RPMI8226 (cell line): Measurements from ENCODE around the gene GALNS.

ENCODE experiments used
- DNase-seq: peaks from one replicate; pipeline ENCODE4 v3.0.0-alpha.2; 2015

Gene GALNS

DNA sequence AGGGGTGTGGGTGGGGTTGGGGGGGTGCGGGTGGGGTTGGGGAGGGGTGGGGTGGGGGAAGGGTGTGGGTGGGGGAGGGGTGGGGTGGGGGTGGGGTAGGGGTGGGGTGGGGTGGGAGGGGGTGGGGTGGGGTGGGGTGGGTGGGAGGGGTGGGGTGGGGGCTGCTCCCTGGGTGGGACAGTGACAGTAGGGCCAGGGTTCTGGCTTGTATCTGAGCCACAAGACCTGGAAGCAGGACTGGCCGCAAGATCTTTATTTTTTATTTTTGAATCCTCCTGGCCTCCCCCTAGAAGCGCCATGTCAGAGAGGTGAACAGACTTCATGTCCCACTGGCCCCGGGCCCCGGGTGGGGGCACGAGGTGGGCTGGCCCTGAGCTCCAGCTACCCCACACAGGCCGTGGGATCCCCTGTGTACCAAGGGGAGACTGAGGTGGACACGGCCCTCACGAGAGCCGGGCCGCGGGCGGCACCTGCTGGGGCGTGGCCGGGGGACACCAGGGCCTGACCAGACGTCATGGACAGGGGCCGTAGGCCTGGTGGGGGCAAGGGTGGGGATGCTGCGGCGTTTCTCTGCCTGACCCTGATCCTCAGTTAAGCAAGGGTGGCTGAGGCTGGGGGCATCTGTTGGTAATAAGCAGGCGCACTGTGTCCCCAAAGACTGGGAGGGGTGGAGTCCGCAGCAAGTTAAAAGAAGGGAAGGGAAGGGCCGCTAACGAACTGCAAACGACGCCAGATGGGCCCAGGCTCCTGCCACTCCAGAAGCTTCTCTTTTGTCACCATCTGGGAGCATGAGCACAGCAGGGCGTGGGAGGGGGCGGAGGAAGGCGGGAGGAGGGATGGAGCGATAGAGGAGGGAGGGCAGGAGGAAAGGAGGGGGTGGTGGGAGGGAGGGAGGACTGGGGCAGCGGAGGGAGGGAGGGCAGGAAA lies 32.0 kb upstream of the GALNS start:
- no peak for DNase-seq

DNA sequence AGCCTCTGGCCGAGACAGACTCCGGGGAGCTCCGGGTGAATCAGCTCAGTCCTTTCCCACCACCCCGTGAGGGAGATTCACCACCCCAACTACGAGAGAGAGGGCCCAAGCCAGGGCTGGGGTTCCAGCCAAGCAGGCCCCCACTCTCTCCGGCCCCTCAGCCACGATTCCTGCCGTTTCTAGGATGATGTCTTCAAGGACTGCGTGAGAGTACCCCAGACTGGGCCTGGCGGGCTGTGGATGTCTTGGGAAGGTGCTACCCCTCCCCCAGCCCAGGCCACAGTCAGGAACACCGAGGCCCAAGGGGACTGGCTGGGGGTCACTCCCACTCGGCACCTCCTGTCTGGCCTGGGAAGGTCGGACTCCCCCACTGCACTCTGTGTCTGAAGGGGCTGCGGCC lies 31.3 kb upstream of the GALNS start:
- no peak for DNase-seq

DNA sequence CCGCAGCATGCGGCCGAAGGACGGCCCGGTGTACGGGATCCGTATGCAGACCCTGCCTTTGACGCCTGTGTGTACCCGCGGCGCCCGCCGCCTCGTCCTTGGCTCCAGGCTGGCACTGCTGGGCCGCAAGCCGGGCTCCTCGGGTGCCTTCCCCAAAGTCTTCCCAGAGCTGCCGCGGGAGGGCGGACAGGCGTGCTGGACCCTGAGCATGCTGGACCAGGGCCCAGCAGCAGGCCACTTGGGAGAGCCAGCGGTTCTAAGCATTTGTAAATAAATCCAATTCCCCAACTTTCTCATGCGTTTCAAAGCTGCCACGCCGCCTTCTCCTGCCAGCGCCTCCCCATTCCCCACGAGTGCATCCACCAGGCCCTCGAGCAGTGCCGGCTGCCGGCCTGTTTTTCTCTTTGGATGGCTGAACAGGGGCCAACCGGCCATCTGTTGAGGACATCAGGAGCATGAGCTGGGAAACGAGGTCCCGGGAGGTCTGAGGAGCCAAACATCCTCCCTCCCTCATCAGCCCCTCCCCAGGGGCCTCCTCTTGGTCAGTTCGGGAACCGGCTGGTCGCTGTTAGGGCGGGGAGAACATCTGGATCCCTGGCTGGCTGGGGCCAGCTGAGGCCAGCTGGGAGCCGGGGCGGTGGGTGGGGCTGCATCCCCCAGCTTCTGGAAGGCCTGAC lies 30.2 kb upstream of the GALNS start:
- DNase-seq, result no peak

DNA sequence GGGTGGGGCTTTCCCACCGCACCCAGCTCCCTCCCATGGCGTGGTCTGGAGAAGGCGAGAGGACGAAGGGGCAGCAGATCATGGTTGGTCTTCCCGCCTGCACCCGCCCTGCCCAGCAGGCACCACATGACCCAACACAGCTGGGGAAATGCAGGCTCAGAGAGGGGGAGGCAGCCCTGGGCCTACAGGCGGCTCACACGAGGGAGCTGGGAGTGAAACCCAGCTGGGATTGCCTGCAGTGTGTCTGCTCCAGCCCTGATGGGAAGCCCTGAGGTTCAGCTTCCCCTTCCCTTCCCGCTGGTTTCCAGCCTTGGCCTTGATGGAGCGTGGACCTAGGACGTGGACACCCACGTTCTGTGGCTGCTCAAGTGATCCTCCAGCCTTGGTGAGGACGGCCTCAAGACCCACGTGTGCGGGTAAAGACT lies 29.7 kb upstream of the GALNS start:
- DNase-seq, result no peak

DNA sequence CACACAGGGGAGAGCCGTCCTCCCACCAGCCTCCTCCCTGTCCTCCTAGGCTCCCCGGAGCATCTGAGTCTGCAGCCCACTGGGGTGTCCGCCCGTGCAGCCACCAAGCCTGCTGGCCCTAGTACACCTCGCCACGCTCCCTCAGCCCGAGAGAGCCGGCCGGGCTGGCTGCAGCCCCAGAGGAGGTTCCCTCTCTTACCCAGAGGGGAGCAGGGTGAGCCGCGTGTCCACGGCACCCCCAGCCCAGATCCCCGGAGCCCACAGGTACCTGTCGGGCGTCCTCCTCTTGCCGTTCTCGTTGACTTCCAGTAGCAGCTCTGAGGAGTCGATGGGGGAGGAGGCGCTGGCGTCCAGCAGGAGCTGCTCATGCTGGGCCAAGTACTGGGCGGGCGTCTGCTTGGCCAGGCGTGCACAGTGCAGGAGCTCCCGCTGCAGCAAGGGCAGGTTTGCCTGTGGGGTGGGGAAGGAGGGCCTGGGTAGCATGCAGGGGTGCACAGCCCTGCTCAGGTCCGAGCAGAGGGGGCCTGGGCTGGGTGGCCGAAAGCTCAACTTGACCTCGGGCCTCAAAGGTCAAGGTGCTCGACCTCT lies 29.0 kb upstream of the GALNS start:
- no peak for DNase-seq

DNA sequence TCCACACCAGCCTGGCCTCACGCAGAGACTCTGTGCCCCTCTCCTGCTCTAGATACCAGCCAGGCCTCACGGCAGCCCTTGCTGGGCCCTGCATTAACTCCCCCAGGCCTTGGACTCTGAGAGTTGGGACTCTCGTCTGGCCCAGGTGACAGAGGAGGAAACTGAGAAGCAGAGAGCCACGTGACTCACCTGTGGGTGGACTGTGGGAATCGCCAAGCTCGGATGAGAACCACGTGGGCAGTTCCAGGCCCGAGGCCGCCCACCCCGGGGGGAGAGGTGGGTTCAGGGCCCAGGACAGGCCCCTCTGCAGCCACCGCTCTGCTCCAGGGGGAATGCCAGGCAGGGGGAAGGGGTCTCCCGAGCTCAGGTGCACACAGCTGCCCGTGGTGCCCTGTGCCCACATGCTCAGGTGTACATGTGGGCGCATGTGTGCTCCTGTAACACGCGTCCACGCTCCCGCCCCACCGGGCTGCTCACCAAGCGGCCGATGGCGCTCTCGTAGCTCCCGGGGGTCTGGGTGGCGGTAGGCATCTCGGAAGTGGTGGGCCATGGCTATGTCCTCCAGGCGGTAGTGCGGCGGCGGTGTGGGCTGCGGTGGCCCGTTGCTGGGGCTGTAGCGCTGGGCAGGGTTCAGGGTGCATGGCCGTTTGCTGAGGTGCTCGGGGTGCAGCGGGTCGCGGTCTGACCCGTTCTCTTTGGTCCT lies 28.0 kb upstream of the GALNS start:
- no peak for DNase-seq

DNA sequence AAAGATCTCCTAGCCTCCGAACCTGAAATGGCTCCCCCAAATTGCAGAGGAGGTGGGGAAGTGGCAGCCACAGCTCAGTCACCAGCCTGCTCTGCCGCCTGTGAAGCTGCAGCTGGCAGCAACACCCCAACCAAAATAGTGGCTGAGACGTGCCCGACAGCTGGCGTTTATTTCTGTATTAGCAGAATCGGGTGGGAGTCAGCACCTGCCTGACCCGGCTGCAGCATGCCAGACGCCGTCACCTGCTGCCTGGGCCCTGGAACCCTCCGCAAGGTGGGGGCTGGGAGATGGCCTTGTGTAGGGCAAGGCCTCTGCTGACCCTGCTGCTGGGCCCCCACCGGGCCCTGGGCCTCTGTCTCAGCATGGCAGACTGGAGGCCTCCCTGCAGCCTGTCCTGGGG lies 27.2 kb upstream of the GALNS start:
- DNase-seq, result no peak

DNA sequence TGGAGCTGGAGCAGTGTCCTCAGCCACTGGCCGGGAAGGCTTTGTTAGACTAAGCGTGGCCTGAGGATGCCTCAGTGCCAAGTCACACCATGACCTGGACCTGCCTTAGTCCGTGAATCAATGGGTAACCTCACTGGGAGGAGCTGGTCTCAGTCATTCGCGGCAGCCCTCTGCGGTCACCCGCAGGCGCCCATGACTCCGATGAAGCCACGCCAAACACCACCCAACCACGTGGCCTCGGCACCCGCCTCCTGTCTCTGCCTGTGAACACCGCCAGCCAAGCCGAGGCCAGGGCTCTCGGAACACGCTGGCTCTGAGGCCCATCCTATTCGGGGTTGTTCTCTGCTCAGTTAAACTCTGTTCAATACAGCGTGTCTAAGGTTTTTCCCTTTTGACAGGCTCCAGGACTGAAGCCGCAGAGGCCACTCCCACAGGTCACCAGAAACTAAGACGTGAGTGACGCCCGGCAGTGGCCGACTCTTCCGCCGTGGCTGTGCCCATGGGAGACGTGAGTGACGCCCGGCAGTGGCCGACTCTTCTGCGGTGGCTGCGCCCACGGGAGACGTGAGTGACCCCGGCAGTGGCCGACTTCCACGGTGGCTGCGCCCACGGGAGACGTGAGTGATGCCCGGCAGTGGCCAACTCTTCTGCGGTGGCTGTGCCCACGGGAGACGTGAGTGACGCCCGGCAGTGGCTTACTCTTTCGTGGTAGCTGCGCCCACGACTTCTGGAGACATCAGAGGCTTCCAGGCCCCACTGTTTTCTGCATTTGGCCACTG lies 26.6 kb upstream of the GALNS start:
- no peak for DNase-seq

DNA sequence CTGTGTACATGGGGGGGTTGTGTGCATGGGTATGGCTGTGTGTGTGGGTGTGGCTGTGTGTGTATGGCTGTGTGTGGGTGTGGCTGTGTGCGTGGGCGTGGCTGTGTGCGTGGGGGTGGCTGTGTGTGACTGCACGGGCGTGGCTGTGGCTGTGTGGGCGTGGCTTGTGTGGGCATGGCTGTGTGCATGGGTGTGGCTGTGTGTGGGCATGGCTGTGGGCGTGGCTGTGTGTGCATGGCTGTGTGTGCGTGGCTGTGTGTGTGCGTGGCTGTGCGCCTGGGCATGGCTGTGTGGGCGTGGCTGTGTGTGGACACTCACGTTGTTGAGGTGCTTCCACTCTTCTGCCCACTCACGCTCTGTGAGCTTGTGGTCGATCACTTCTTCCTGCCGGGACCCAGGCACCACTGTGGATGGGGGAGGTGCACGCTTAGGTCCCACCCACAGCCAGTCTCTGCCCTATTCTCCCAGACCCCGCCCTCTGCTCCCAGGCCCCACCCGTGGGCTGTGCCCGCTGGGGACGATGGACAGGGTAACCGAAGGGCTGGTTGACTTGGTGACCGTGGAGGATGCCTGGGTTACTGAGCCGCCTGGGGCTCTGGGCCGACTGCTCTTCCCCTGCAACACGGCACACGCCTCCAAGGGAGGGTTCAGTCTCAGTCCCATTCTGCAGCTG lies 25.7 kb upstream of the GALNS start:
- peak; percentile 6 for DNase-seq

DNA sequence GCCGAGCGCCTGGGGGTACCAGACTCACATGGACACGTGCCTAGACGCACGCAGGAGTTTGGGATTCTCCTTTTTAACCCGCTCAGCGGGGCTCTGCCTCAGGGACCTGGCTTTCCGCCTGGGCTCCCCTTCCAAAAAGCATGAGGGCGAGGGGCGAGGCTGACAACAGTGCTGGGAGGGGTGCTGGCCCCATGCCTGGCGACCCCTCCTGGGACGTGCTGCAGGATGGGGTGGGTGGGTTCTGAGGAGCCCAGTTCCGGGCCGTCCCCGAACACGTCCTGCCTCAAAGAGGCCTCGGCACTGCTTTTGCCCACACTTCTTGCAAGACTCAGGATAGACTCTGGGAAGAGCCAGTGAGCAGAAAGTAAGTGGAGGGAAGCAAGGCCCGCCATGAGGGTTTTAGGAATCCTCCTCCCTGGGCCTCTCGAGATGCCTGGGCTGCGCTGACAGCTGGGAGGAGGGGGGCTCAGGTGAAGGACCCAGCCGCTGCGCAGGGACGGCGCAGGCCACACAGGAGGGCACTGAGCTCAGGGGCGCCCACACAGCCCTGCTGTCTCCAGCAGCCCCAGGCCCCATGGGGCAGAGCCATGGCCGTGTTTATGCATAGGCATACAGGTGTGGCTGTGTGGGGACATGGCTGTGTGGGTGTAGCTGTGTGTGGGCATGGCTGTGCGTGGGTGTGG lies 25.1 kb upstream of the GALNS start:
- DNase-seq, result no peak

DNA sequence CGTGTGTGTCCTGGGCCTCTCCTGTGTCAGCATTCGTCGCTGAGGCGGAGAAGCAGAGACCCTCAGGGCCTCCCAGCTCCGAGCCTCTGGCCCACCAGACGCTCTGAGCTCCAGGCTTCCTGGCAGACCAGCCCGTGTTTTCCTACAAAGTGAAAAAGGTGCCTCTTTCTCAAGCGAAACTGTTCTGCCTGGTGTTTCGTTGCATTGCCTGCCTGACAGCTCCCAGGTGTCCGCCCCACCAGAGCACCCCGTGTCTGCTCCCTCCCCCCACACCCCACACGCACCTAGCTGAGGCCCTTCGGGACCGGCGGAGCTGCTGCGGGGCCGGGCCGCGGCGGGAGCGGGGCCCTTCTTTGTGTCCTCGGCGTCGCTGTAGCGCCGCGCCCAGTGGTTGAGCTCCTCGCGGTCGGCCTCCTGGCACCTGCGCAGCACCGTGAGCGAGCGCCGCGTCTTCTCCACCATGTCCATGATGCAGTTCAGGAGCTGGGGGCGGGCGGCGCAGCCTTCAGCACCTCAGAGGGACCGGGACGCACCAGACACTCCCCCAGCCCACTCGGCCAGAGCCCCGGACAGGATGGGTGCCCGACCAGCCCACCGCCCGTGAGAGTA lies 24.4 kb upstream of the GALNS start:
- DNase-seq, result no peak

DNA sequence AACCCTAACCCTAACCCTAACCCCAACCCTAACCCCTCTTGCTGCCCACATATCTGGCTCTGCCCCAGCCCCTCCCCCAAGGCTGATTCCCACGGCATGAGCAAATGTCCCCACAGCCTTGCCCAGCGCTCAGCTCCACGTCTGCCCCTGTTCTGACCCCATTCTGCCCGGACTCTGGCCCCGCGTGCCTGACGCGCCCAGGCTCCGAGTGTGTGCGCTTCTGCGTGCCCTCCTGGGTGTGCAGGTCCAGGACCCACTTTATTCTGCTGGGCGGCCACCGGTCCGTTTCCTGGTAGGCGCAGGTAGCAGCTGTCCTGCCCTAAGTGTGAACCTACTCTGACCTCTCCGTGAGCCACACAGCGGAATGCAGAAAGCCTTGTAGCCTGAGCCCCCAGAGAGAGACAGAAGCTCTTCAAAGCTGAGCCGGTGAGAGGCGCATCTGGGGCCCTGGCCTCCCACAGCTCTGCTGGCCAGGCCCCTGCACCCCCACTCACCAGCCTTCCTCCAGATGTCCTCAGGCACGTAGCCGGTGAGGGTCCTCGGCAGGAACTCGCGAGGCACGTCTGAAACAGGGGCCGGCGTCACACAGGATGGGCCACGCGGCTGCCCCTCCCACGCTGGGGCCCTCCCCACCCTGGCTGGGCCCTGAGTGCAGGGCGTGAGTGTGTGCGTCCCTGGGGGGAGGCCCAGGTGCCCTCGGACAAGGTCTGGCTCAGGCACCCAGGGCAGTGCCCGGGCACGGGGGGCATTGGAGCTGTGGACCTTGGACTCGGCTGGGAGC lies 23.7 kb upstream of the GALNS start:
- DNase-seq, result no peak

DNA sequence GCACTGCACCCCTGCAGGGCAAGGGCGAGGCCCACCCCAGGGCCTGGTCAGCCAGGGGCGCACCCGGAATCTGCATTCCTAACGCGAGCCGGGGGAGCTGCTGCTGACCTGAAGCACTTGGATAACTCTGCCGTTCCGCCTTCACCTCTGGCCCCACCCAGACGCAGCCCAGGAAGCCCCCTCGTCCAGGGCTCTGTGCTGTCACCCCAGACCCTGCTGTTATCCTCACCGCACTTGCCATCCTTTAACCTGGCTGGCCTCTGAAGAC lies 23.0 kb upstream of the GALNS start:
- no peak for DNase-seq

DNA sequence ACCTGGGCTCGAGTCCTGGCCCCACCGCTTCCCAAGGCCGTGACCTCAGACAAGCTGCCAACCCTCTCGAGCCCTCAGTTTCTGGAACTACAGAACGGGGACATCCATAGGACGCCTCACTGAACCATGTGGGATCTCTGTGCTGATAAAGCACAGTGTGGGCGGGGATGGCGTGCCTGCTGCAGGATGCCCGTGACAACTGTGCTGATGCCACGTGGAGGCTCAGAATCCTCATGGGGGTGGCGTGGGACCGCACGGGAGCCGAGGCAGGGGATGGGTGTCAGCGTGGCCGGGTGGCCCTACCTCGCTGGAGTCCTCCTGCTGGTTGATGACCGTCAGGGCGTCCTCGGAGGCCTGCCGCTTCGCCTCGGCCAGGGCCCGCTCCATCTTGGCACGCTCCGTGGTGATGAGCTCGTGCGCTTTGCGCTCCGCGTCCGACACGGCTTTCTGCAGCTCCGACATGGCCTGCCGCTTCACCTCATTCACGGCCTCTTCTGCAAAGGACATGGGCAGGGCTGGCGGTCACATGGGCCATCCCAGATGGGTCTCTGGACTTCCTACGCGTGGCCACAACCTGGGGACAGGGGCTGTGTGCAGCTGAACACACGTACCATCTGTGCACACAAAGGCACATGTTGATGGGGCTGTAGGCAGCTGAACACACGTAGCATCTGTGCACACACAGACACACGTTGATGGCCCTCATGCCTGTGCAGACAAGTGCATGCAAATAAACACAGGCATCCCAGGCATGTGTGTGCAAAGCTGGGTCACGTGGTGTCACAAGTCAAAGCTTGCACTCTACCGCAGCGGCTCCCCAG lies 22.4 kb upstream of the GALNS start:
- no peak for DNase-seq

DNA sequence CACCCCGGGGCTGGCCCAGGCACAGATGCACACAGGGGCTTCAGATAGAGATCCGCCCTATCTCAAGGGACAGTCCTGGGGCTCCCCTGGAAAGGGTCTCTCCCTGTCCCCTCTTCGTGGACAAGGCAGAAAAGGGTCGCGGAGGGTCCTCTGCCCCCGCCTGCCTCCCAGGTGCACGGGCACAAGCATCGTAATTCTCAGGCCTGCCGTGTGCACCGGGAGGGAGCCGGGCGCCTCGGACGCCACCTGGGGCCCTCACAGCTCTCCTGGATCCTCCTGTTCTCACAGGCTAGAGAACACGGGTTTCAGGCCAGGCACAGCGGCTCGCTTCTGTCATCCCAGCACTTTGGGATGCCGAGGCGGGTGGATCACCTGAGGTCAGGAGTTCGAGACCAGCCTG lies 21.6 kb upstream of the GALNS start:
- no peak for DNase-seq

DNA sequence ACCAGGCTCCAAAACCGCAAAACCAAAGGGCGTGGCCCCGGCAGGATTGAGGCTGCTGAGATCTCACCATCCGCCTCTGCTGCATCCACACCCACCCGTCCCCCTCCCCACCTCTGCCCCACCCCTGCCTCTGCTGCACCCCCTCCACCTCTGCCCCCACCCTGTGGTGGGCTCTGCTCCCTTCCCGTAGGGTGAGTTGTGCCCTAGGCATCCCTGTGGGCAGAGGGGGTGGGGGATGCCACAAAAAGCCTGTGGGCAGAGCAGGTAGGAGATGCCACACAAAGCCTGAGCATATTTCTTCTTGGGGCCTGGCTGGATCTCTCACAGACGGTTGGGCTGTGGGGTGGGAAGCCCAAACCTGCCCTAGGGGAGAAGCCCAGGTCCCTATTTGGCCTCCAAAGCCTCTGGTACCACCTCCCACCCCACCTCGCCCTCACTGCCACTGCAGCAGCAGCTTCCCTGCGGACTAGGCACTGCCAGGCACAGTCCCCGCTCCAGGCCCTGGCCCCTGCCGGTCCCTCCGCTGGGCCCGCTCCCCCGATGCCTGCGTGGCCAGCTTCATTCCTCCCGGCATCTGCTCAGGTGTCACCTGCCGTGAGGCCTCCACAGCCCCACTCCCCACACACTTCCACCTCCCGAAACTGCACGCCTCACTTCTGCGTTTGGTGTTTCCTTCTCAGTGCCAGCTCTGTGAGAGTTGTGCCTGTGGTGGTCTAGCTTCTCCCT lies 21.0 kb upstream of the GALNS start:
- no peak for DNase-seq

DNA sequence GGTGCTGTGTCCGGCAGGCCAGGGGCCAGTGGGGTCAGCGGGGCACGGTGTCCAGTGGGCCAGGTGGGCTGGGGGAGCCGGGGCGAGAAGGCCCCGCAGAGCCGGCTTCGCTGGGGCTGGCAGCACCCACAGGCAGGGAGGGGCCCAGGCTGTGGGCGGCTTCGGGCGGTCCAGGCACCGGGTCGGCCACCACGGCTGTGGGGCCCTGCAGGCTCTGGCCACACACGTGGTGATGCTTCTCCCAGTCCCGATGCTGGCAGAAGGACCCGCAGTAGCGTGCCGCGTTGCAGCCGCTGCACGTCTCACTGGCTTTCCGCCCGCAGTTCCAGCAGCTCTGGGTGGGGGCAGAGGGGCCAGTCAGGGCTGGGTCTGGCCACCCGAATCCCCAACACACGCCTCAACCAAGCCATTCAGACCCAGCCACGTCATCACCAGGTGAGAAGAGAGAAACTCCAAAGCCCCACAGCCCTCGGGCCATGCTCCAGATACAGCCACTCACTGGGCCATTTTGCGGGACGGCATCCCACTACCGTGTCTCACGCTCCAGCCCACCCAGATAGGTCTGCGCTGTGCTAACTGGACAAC lies 20.3 kb upstream of the GALNS start:
- DNase-seq, result no peak

DNA sequence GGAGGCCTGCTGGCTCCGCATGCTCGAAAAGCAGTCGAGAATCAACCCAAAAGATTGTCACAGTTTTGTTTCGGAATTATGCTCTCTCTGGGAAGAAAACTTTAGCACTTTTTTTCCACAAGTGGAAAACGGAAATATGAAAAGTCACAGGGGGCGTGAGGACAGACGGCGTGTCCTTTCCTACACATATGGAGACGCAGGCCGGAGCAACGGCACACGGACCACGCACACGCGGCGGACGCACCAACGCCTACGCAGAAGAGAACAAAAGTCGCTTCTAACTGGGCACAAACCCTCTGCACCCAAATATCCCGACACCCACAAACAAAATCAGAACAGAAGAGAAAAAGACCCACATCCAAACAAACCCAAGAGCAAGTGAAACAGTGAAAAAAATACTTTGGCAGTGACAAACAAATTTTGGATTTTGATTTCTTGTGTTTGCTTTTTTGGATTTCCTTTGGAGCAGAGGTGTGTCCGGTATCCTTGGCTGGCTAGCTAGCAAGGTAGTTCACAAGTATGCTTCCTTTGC lies 19.0 kb upstream of the GALNS start:
- DNase-seq, result no peak
